ENCODE data around the gene STXBP3.
A peak's percentile ranks its signal among the peaks of the same experiment; 100 is the strongest.

STXBP3 gene

GRCh38 chr1:108845991-108846390, 99.5 kb downstream of the STXBP3 start:
- no peak for DNase-seq

DNA sequence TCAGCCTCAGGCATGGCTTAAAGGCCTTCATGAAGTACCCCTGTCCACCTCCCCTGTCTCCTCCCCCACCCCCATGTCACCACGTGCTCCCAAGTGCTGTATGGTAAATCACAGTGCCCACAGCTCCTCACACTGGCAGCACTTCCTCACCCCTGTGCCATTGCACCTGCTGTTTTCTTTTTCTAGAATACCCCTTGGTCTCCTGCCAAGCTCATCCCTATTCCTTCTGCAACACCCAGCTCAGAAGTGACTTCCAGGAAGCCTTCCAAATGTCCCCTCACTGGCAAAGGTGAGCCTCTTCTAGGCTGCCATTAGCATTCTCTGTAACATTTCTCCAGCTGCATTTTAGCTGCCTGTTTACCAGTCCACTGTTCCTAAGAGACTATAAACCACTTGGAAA, 101.0 kb downstream of the STXBP3 start:
- peak; percentile 8 for DNase-seq

DNA sequence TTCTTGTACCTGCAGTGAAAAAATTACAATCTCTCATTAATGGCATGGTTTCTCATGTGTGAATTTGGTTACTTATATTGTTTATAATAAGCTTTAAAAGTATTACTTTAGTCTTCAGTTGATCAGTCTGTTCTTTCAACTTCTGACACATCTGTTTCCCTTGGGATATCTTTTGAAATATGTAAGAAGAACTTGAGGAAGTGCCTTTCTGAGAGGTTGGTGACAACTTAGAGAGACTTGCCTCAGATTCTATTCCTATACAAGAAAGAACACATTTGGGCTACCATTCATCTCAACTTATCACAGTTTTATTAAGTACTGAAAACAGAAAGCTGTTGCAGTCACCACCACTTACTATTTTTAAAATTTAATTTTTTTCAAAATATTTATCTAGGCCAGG, 102.3 kb downstream of the STXBP3 start:
- DNase-seq, result no peak

DNA sequence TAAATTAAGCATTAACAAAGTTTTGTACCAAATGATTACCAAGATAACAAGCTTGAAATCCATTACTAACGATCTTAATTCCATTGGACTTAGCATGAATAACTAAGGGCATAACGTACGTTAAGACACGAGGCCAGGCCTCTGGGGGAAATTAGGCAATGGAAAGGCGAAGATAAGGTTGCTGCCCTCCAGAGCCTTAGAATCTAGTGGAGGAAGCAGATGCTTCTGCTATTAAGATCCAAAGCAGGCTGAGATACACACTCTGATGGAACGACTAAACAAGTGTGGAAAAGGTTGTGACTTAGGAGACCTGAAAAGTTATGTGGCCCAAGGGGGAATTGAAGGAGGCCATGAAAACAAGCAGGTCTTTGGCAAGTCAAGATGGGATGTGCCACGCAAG, 104.5 kb downstream of the STXBP3 start:
- no peak for DNase-seq

DNA sequence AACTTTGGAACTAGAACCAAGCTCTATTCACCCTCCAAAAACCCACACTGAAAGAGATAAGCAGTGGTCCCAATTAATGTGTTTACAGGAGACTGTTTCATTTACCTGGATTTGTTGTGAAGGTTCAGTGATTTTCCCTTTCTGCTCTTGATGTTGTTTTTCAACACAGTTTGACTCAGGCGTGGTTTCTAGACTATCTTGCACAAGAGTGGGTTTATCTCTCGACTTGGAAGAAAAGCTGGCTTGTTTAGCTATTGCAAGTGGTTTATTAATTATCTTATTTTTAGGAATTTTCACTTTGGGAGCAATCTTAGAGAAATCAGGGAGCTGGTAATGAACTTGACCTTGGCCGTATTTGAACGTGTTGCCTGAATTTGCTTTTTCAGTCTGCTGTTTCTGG, 105.1 kb downstream of the STXBP3 start:
- no peak for DNase-seq

GRCh38 chr1:108852221-108852975, 105.9 kb downstream of the STXBP3 start:
- DNase-seq, result no peak

DNA sequence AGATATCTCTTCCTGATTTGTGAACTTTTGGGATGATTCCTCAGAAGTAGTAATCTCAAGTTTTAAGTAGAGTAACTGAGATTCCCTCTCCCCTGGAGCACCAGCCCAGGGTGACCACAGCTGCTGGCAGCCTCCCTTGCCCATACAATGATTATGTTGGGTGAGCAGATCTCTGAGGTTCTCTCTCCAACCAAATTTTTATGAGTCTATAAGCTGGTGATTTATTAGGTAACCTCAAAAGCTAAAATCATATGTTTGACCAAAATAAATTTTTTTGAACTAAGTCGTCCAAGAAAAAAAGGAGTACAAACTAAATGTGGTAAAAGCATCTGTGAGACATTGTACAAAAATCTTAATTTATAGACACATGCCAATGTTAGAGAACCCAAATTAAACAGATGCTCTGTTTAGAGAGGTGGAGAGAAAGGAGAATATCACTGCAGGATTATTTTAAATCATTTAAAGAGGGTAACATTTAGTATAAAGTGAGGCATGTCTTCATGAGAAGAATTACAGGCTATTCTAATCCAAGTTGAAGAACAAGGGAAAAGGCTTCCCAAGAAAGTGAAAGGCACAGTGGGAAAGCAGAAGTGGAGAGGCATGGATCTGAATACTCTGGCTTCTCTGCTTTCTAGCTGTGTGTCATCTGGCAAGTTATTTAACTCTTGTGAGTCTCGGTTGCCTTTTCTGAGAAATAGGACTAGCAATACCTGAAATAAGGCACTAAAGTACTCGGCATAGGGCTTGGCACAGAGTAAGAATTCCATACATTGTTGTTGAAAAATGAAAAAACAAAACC, 107.9 kb downstream of the STXBP3 start:
- DNase-seq, result no peak

- no peak for DNase-seq
Observed at GRCh38 chr1:108856994-108857393, 110.5 kb downstream of the STXBP3 start, which contains the start of gene AKNAD1. TSS of gene AKNAD1 (minus strand) at chr1:108857094. CDS start at chr1:108852664, 4,430 bp downstream.

DNA sequence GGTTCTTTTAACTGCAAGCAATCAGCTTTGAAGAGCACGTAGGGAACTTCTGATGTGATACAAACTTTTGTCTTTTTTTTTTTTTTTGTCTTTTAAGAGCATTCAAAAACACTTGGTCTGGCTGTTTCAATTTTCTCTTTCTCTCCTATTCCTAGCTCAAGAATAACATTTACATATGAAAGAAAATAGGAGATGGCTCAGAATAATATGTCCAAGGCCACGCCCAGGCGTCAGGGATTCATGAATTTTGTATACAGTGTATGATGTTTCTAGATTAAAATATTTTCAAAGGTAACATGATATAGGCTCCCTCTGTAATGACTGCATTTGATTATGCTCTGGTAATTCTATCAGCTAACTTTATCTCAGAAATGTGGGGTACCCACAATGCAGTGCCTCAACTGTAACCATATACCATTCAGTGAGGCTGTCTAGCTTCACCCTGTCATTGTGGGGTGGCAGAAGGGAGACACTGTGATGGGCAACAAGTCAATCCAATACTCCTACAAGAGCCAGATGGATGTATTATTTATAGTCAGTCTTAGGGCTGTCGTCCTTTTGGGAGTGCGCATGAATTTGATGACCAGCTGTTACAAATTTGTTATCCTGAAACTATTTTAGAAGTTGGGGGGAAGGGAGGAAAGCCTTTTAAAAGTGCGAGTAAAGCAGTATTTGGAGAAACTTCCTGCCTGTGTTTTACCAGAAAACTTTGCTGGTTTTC, 111.9 kb downstream of the STXBP3 start:
- no peak for DNase-seq

Measured in SHP77 treated with DMSO at 0.1 percent for 48 hours (cell line).